BJ (cell line): ENCODE results near the gene PCOLCE2. TPM values are rescaled to one million over a fixed set of nuclear protein-coding genes. Genes with fewer than 3 reads are reported as not detected.

ENCODE experiments used
- CTCF ChIA-PET: fragments of 350-600 bp; formaldehyde crosslinking; extraction: SDS; loops from one replicate; lab custom pipeline; 2021; ENCODE audit warnings: antibody characterized with exemption, inconsistent platforms; lab: Yijun Ruan, JAX
- POLR2A ChIA-PET: fragments of 300-600 bp; sonication (Branson Sonifier 250); formaldehyde crosslinking; extraction: SDS; loops from one replicate; lab custom pipeline; 2021; ENCODE audit warnings: antibody characterized with exemption; lab: Charles Lee
- DNase-seq: peaks from one replicate; pipeline ENCODE4 v3.0.0-alpha.2; 2011; ENCODE audit warnings: low read depth
- H3K27me3 ChIP-seq: 2 replicates; pipeline ENCODE4 v1.6.0; 2011; ENCODE audit warnings: low read length; ENCODE audit not compliant: control insufficient read depth, insufficient read depth
- H3K36me3 ChIP-seq: 2 replicates; pipeline ENCODE4 v1.5.1; 2011; ENCODE audit warnings: low read length; ENCODE audit not compliant: control insufficient read depth, insufficient read depth
- H3K4me3 ChIP-seq: 2 replicates; pipeline ENCODE4 v1.5.1; 2011; ENCODE audit warnings: low read depth, mild to moderate bottlenecking, control low read depth, low read length
- CTCF ChIP-seq: IDR thresholded peaks from 2 replicates; pipeline ENCODE4 v1.5.1; 2011; ENCODE audit warnings: low read depth, mild to moderate bottlenecking, control low read depth, inconsistent platforms, low read length, moderate library complexity; ENCODE audit not compliant: insufficient read depth
- polyA plus RNA-seq: library from polyadenylated mRNA; depleted of rRNA; stranded (reverse); fragments of >200 nt; gene quantifications from 2 replicates; pipeline ENCODE4 v1.2.3, GENCODE V29; 2011

The PCOLCE2 gene
- polyA plus RNA-seq, 1 experiment = 0.94 TPM

- Histone ChIP-seq H3K27me3 (peaks cover 7% of the 10 kb centered on the region), H3K4me3 (no peak overlapping the region), H3K36me3 (no peaks in the 10 kb centered on the region)
- ChIA-PET POLR2A (no interaction called here), CTCF (interaction anchor here (0.9 to 1.1 kb wide), 2 partner anchors 56 to 103 kb away, joined by 4 read pairs; no protein-coding TSS in a partner anchor)
- TF ChIP-seq CTCF = no peak
- DNase-seq = no peak
Measured at GRCh38 chr3:142931222-142931621, 42.3 kb upstream of the PCOLCE2 start.

- CTCF ChIA-PET = interaction anchor here (0.8 to 1.3 kb wide), 4 partner anchors 13 to 102 kb away, joined by 3 to 4 read pairs (median 4); no protein-coding TSS in a partner anchor
- DNase-seq = no peak
Measured at GRCh38 chr3:142930463-142930862, 41.6 kb upstream of the PCOLCE2 start.

GRCh38 chr3:142929890-142930289 is 41.0 kb upstream of the PCOLCE2 start:
- TF ChIP-seq CTCF = no peak
- Histone ChIP-seq H3K27me3 (peaks cover 7% of the 10 kb centered on the region), H3K4me3 (no peak overlapping the region), H3K36me3 (no peaks in the 10 kb centered on the region)
- DNase-seq = no peak
- CTCF ChIA-PET = interaction anchor here (0.8 to 1.3 kb wide), 3 partner anchors 13 to 64 kb away, joined by 3 to 4 read pairs (median 3); no protein-coding TSS in a partner anchor
- POLR2A ChIA-PET = no interaction called here

More at GRCh38 chr3:142930463-142930862, 41.6 kb upstream of the PCOLCE2 start:
- no peaks in the 10 kb centered on the region for H3K36me3 ChIP-seq
- peaks cover 7% of the 10 kb centered on the region for H3K27me3 ChIP-seq
- H3K4me3 ChIP-seq = no peak overlapping the region
- TF ChIP-seq CTCF = no peak
- POLR2A ChIA-PET = no interaction called here

GRCh38 chr3:142929109-142929508 is 40.2 kb upstream of the PCOLCE2 start:
- TF ChIP-seq CTCF = peak; percentile 49
- Histone ChIP-seq H3K36me3 (no peaks in the 10 kb centered on the region), H3K27me3 (peaks cover 7% of the 10 kb centered on the region), H3K4me3 (no peak overlapping the region)
- DNase-seq = no peak
- POLR2A ChIA-PET = no interaction called here
- CTCF ChIA-PET = interaction anchor here (1.3 kb wide), 1 partner anchor 18 kb away, joined by 4 read pairs; no protein-coding TSS in a partner anchor

GRCh38 chr3:142926368-142926944 is 37.6 kb upstream of the PCOLCE2 start:
- Histone ChIP-seq H3K27me3 (peaks cover 4% of the 10 kb centered on the region), H3K4me3 (no peak overlapping the region), H3K36me3 (no peaks in the 10 kb centered on the region)
- ChIA-PET CTCF (interaction anchor here (1.0 kb wide), 1 partner anchor 67 kb away, joined by 4 read pairs; no protein-coding TSS in a partner anchor), POLR2A (no interaction called here)
- no peak for DNase-seq
- TF ChIP-seq CTCF = no peak
